C4-2B (cell line): Measurements from ENCODE around the gene GRK3.

ENCODE experiments used
- H3K27ac ChIP-seq: fragments of 450-650 bp; 2 replicates; pipeline ENCODE4 v1.5.1; 2017
- CTCF ChIP-seq: fragments of 450-650 bp; conservative IDR thresholded peaks from 2 replicates; pipeline ENCODE4 v1.5.1; 2017; ENCODE audit warnings: mild to moderate bottlenecking
- ZFX ChIP-seq: fragments of 450-650 bp; IDR thresholded peaks from 2 replicates; pipeline ENCODE4 v1.6.1; 2017

The GRK3 gene

DNA sequence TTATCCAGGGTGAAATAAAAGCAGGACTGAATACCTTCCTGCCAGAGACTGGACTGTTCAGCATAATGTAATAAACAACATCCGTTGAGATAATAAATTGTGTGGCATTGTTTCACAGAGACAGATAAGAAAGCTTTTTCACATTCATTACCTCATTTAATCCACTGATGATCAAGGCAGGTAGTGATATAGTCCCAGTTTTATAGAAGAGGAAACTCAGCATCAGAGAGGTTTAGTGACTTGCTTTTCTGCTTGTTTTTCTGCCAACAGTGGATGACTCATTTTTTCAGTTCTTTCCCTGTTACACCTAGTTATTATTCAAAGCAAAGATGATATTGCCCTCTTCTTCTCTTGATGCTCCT, 181.5 kb downstream of the GRK3 start:
- no peak for TF ChIP-seq CTCF
- no peak for TF ChIP-seq ZFX
- no peak overlapping the region for H3K27ac ChIP-seq

GRCh38 chr22:25747245-25747944, 182.9 kb downstream of the GRK3 start:
- TF ChIP-seq CTCF (no peak), ZFX (no peak)
- no peak overlapping the region for H3K27ac ChIP-seq

DNA sequence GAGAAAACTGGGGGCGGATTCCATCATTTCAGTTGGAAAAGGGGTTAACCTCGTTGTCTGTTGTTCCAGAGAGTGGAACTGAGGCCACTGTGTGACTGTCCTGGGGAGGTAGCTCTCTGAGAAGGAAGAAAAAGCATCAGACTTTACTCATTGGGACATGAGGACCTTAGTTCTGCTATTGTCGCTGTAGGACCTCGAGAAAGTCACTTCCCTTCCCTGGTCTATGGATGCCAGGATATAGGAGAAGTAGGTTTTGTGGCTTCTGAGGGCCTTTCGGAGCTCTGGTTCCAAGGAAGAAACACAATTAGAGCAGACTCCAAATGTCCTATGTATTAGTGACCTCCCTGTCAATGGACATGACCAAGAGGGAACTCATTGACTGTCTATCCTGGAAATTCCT, 183.7 kb downstream of the GRK3 start:
- no peak overlapping the region for H3K27ac ChIP-seq
- no peak for TF ChIP-seq ZFX
- TF ChIP-seq CTCF = no peak

DNA sequence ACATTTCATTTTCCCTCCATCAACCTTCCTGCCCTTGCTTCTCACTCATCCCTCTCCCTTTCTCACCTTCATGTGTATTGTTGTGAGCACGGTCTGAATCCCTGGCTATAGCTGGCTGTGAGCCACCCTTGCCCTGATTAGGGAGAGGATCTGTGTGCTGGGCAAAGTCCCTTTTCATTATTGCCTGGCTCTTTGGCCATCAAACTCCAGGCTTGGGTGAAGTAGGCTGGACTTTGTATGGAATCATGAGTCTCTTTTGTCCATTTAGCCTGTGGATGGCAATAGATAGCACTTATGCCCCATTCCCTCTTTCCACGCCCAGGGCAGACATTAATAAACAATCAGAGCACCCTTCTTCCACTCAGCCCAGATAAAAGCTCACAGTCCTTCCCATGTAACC, 184.2 kb downstream of the GRK3 start:
- H3K27ac ChIP-seq = no peak overlapping the region
- TF ChIP-seq CTCF (no peak), ZFX (no peak)

DNA sequence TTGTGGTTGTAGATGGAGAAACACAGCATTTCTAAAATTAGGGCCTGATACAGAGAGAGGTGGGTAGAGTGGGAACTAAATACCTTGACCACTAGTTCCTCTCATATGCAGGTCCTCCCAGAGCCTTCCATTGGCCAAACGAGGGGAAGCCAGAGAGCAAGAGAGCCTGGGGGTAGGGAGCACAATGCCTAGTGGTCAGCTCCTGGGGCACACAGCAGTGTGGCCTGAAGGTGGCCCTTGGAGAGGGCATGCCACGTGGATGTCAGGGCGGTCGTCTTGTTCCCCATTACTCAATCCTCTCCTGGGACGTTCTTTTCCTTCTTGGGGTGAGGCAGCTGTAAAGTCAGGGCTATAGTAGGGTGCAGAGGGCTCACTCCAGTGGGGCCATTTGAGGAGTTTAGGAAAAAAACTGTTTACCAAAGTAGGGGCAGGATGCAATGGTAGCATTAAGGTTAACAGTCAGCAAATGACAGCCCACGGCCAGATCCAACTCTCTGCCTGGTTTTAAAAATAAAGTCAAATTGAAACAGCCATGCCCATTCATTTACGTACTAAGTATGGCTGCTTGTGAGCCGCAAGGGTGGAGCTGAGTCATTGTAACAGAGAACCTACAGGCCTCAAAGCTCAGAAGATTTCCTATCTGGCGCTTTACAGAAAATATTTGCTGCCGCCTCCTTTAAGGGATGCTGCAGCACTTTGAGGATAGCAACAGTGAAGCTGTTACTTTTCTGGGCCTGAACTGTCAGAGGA, 185.1 kb downstream of the GRK3 start:
- no peak for TF ChIP-seq CTCF
- TF ChIP-seq ZFX = no peak
- no peak overlapping the region for H3K27ac ChIP-seq

DNA sequence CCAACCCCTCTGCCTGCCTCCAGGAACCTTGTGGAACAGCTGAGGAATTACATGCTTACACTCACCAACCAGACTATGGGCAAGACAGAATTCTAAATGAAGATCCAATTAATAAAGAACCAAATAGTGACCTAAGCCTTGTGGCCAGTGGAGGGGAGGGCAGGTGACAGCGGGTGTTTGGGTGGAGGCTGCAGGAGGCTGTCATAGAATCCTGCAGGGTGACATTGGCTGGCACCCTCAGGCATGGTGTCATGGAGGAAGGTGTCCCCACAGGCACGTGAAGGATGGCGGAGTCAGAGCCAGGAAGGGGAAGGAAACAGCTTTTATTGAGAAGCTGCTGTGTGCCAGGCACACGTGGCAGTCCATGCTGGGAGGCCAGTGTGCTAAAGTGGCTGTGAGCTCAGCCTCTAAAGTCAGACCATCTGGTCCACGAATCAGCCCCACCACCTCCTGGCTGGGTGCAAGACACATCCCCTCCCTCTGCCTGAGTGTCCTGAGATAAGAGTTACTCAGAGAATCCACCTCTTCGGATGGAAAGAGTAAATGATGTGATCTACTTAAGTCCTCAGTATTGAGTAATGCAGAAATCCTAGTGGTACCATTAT, 186.2 kb downstream of the GRK3 start:
- no peak overlapping the region for H3K27ac ChIP-seq
- TF ChIP-seq ZFX (no peak), CTCF (no peak)

DNA sequence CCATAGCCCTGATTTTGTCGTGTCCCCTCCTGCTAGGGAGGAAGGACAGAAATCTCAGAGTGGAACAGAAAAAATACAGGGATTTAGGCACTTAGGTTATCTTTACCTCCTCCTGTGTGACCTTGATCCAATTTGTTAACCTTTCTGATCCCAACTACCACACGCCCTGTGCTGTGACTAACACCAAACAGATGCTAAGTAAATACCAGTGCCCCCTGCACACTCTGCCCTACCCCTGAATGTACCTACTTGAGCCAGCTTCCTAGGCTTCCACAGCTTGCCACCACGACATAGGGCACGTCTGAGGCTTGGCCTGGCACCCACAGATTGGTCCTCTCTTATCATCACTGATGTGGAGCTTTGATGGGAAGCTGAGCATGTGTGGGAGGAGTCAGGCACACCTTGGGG, 186.7 kb downstream of the GRK3 start:
- H3K27ac ChIP-seq = no peak overlapping the region
- TF ChIP-seq CTCF (no peak), ZFX (no peak)
